Putamen (tissue), 1 donor: ENCODE data around the gene UTRN.

ENCODE experiments used
- DNase-seq: peaks from one replicate; pipeline ENCODE4 v3.0.0-alpha.2; 2016; ENCODE audit warnings: low spot score

The UTRN gene

GRCh38 chr6:144283646-144284477 is 1.3 kb upstream of the UTRN start:
- no peak for DNase-seq

GRCh38 chr6:144284478-144284782 is 705 bp upstream of the UTRN start:
- no peak for DNase-seq

GRCh38 chr6:144285548-144285797 is 338 bp downstream of the UTRN start:
- DNase-seq = no peak

- DNase-seq = no peak
Observed at GRCh38 chr6:144285798-144286502, 815 bp downstream of the UTRN start.

GRCh38 chr6:144286503-144287393 is 1.6 kb downstream of the UTRN start:
- DNase-seq = no peak

GRCh38 chr6:144289006-144289405 is 3.9 kb downstream of the UTRN start:
- no peak for DNase-seq

- no peak for DNase-seq
Observed at GRCh38 chr6:144292372-144292771, 7.2 kb downstream of the UTRN start.

- DNase-seq = no peak
Observed at GRCh38 chr6:144294016-144294415, 8.9 kb downstream of the UTRN start.

- no peak for DNase-seq
Observed at GRCh38 chr6:144295211-144295610, 10.1 kb downstream of the UTRN start.

- no peak for DNase-seq
Observed at GRCh38 chr6:144295981-144296767, 11.0 kb downstream of the UTRN start.

GRCh38 chr6:144296973-144297372 is 11.8 kb downstream of the UTRN start:
- DNase-seq = no peak

GRCh38 chr6:144297511-144298100 is 12.5 kb downstream of the UTRN start:
- no peak for DNase-seq

GRCh38 chr6:144298194-144298593 is 13.1 kb downstream of the UTRN start:
- no peak for DNase-seq

- DNase-seq = no peak
Observed at GRCh38 chr6:144298916-144299315, 13.8 kb downstream of the UTRN start.

GRCh38 chr6:144302701-144303372 is 17.7 kb downstream of the UTRN start:
- DNase-seq = no peak

- no peak for DNase-seq
Observed at GRCh38 chr6:144304223-144304848, 19.2 kb downstream of the UTRN start.

GRCh38 chr6:144305567-144305966 is 20.4 kb downstream of the UTRN start:
- DNase-seq = no peak

GRCh38 chr6:144305985-144306384 is 20.9 kb downstream of the UTRN start:
- DNase-seq = no peak

GRCh38 chr6:144307880-144308279 is 22.7 kb downstream of the UTRN start:
- no peak for DNase-seq

GRCh38 chr6:144310765-144311164 is 25.6 kb downstream of the UTRN start:
- DNase-seq = no peak

GRCh38 chr6:144311361-144311760 is 26.2 kb downstream of the UTRN start:
- no peak for DNase-seq
